Spinal cord (tissue), 10 donors: ENCODE measurements around the gene SNX18. TPM values are rescaled to one million over a fixed set of nuclear protein-coding genes. Genes with fewer than 3 reads are reported as not detected.

Source experiments
- DNase-seq, 6 donors: peaks; one replicate each; pipeline versions ENCODE4 v3.0.0 to v3.0.0-alpha.2; 2013 to 2015; ENCODE audit warnings: low spot score in 6 of 6, low read depth in 4 of 6
- H3K27ac ChIP-seq: one replicate; pipeline ENCODE4 v1.5.1; 2013; ENCODE audit warnings: low read depth, low read length, control low read depth
- H3K27me3 ChIP-seq: one replicate; pipeline ENCODE4 v1.6.1; 2013; ENCODE audit warnings: low read length; ENCODE audit not compliant: control insufficient read depth, insufficient read depth
- H3K36me3 ChIP-seq: one replicate; pipeline ENCODE4 v1.6.1; 2013; ENCODE audit warnings: low read length; ENCODE audit not compliant: control insufficient read depth, insufficient read depth
- H3K4me1 ChIP-seq: one replicate; pipeline ENCODE4 v1.6.1; 2013; ENCODE audit warnings: low read length; ENCODE audit not compliant: control insufficient read depth, insufficient read depth
- H3K4me3 ChIP-seq: one replicate; pipeline ENCODE4 v1.5.1; 2013; ENCODE audit warnings: low read depth, low read length, control low read depth
- H3K9me3 ChIP-seq: one replicate; pipeline ENCODE4 v1.6.1; 2013; ENCODE audit warnings: low read length; ENCODE audit not compliant: control insufficient read depth, insufficient read depth
- WGBS: methylation state at CpG from one replicate; pipeline ENCODE4 v1.1.5; 2013; ENCODE audit warnings: missing lambda C conversion rate; ENCODE audit not compliant: insufficient coverage; 5-methylcytosine and 5-hydroxymethylcytosine counted together
- polyA plus RNA-seq, 2 donors: library from polyadenylated mRNA; unstranded; fragments of 120-200 nt; gene quantifications; one replicate each; pipeline ENCODE4 v1.2.1, GENCODE V29; 2013; ENCODE audit not compliant: insufficient read length in 2 of 2
- total RNA-seq, 2 donors: library from RNA; depleted of rRNA in 1 of 2; stranded (reverse); fragments of 120-200 nt in 1 of 2; fragments of >200 nt in 1 of 2; gene quantifications; one replicate each; pipeline versions ENCODE4 v1.2.3 to v1.2.4, GENCODE V29; 2013 to 2014
- donor health status: healthy.

Gene SNX18
- total and polyA plus RNA-seq, 4 donors, result 18.2 to 31.6 (median 26.4) TPM

GRCh38 chr5:54545796-54546195 lies 28.2 kb downstream of the SNX18 start:
- WGBS, result 90% methylated on average over 5 of the region's 6 CpGs
- Histone ChIP-seq H3K36me3 (peaks cover 7% of the 10 kb centered on the region), H3K4me3 (no peak overlapping the region), H3K9me3 (no peaks in the 10 kb centered on the region), H3K27ac (no peak overlapping the region), H3K4me1 (peaks cover 4% of the 10 kb centered on the region), H3K27me3 (no peaks in the 10 kb centered on the region)
- no peak for DNase-seq

- Histone ChIP-seq H3K4me3 (no peak overlapping the region), H3K27ac (no peak overlapping the region), H3K36me3 (peaks cover 7% of the 10 kb centered on the region), H3K27me3 (no peaks in the 10 kb centered on the region), H3K9me3 (no peaks in the 10 kb centered on the region), H3K4me1 (peaks cover 7% of the 10 kb centered on the region)
- peak in 1 of 6 donors; percentile 29 for DNase-seq
- 67% methylated on average over 1 of the region's 1 CpG for WGBS
Observed at GRCh38 chr5:54547711-54548250, 30.2 kb downstream of the SNX18 start.

- H3K4me3 ChIP-seq, result no peak overlapping the region
- DNase-seq, result no peak
- peaks cover 7% of the 10 kb centered on the region for H3K36me3 ChIP-seq
- no peaks in the 10 kb centered on the region for H3K27me3 ChIP-seq
- H3K27ac ChIP-seq, result no peak overlapping the region
- peaks cover 14% of the 10 kb centered on the region for H3K4me1 ChIP-seq
- no peaks in the 10 kb centered on the region for H3K9me3 ChIP-seq
- no CpG with 5 or more reads among the region's 2 CpGs for WGBS
Observed at GRCh38 chr5:54548565-54548964, 31.0 kb downstream of the SNX18 start.

GRCh38 chr5:54551292-54551691 lies 33.7 kb downstream of the SNX18 start:
- H3K9me3 ChIP-seq, result no peaks in the 10 kb centered on the region
- H3K27me3 ChIP-seq, result no peaks in the 10 kb centered on the region
- H3K27ac ChIP-seq, result peak overlapping the region; percentile 49
- H3K36me3 ChIP-seq, result peaks cover 7% of the 10 kb centered on the region
- 91% methylated on average over 4 of the region's 8 CpGs for WGBS
- no peak for DNase-seq
- H3K4me1 ChIP-seq, result peaks cover 22% of the 10 kb centered on the region
- H3K4me3 ChIP-seq, result no peak overlapping the region

- peak overlapping the region; percentile 49 for H3K27ac ChIP-seq
- H3K4me3 ChIP-seq, result no peak overlapping the region
- H3K9me3 ChIP-seq, result no peaks in the 10 kb centered on the region
- H3K27me3 ChIP-seq, result no peaks in the 10 kb centered on the region
- peaks cover 7% of the 10 kb centered on the region for H3K36me3 ChIP-seq
- peak in 2 of 6 donors; percentile 15 to 67 for DNase-seq
- 60% methylated on average over 11 of the region's 11 CpGs for WGBS
- H3K4me1 ChIP-seq, result peaks cover 22% of the 10 kb centered on the region
Observed at GRCh38 chr5:54551926-54552325, 34.4 kb downstream of the SNX18 start.

- WGBS, result 97% methylated on average over 7 of the region's 7 CpGs
- Histone ChIP-seq H3K27me3 (no peaks in the 10 kb centered on the region), H3K4me3 (no peak overlapping the region), H3K27ac (no peak overlapping the region), H3K9me3 (no peaks in the 10 kb centered on the region), H3K4me1 (peaks cover 22% of the 10 kb centered on the region), H3K36me3 (peaks cover 7% of the 10 kb centered on the region)
- no peak for DNase-seq
Observed at GRCh38 chr5:54552446-54552845, 34.9 kb downstream of the SNX18 start.

GRCh38 chr5:54553659-54554207 lies 36.2 kb downstream of the SNX18 start:
- no peak overlapping the region for H3K4me3 ChIP-seq
- no peak overlapping the region for H3K27ac ChIP-seq
- peaks cover 4% of the 10 kb centered on the region for H3K36me3 ChIP-seq

GRCh38 chr5:54556141-54556540 lies 38.6 kb downstream of the SNX18 start:
- Histone ChIP-seq H3K36me3 (no peaks in the 10 kb centered on the region), H3K27me3 (no peaks in the 10 kb centered on the region), H3K4me3 (no peak overlapping the region), H3K4me1 (peaks cover 22% of the 10 kb centered on the region), H3K27ac (no peak overlapping the region), H3K9me3 (no peaks in the 10 kb centered on the region)
- DNase-seq, result no peak
- WGBS, result 53% methylated on average over 3 of the region's 3 CpGs

More at GRCh38 chr5:54553659-54554207, 36.2 kb downstream of the SNX18 start:
- peak in 2 of 6 donors; percentile 30 to 71 for DNase-seq
- 53% methylated on average over 4 of the region's 4 CpGs for WGBS
- Histone ChIP-seq H3K27me3 (no peaks in the 10 kb centered on the region), H3K9me3 (no peaks in the 10 kb centered on the region), H3K4me1 (peaks cover 22% of the 10 kb centered on the region)

GRCh38 chr5:54558362-54558761 lies 40.8 kb downstream of the SNX18 start:
- Histone ChIP-seq H3K4me3 (no peak overlapping the region), H3K9me3 (no peaks in the 10 kb centered on the region), H3K4me1 (peaks cover 9% of the 10 kb centered on the region), H3K27ac (no peak overlapping the region), H3K36me3 (no peaks in the 10 kb centered on the region), H3K27me3 (no peaks in the 10 kb centered on the region)
- no CpG with 5 or more reads among the region's 1 CpG for WGBS
- DNase-seq, result no peak

- Histone ChIP-seq H3K4me1 (no peaks in the 10 kb centered on the region), H3K9me3 (no peaks in the 10 kb centered on the region), H3K36me3 (no peaks in the 10 kb centered on the region), H3K27me3 (no peaks in the 10 kb centered on the region), H3K27ac (no peak overlapping the region), H3K4me3 (no peak overlapping the region)
- DNase-seq, result no peak
Observed at GRCh38 chr5:54561651-54562050, 44.1 kb downstream of the SNX18 start.
